Ascending aorta (tissue), 2 donors: ENCODE measurements around the gene GPR84. TPM values are rescaled to one million over a fixed set of nuclear protein-coding genes. Genes with fewer than 3 reads are reported as not detected.

Experiments
- DNase-seq, 2 donors: peaks; one replicate each; pipeline ENCODE4 v3.0.0-alpha.2; 2019; ENCODE audit warnings: low spot score in 2 of 2
- H3K27ac ChIP-seq, 2 donors: fragments of 200-600 bp; sonication (generic); one replicate each; pipeline ENCODE4 v1.5.1; 2016 to 2017; ENCODE audit warnings: mild to moderate bottlenecking in 1 of 2
- H3K27me3 ChIP-seq: fragments of 200-600 bp; sonication (generic); one replicate; pipeline ENCODE4 v1.5.1; 2017
- H3K36me3 ChIP-seq, 2 donors: fragments of 200-600 bp; sonication (generic); one replicate each; pipeline ENCODE4 v1.5.1; 2016
- H3K4me1 ChIP-seq, 2 donors: fragments of 200-600 bp; sonication (generic); one replicate each; pipeline ENCODE4 v1.5.1; 2016 to 2017; ENCODE audit warnings: mild to moderate bottlenecking in 1 of 2
- H3K4me3 ChIP-seq, 2 donors: fragments of 200-600 bp; sonication (generic); one replicate each; pipeline ENCODE4 v1.5.1; 2016 to 2017; ENCODE audit warnings: mild to moderate bottlenecking in 1 of 2
- H3K9me3 ChIP-seq, 2 donors: fragments of 200-600 bp; sonication (generic); one replicate each; pipeline ENCODE4 v1.5.1; 2016
- CTCF ChIP-seq, 3 experiments: fragments of 200-600 bp in 2 of 3; fragments of 450-650 bp in 1 of 3; sonication (generic) in 2 of 3; IDR thresholded peaks; one replicate each; pipeline ENCODE4 v1.5.1; 2016 to 2019; ENCODE audit warnings: antibody characterized with exemption in 3 of 3, mild to moderate bottlenecking in 1 of 3, moderate library complexity in 1 of 3
- intact Hi-C: fragments of 100-400 bp; cut with DNase I; formaldehyde crosslinking; loops from one replicate; pipeline ENCODE4 v1.15.1; 2023
- total RNA-seq: library from RNA; depleted of rRNA; stranded (reverse); fragments of >200 nt; gene quantifications from one replicate; pipeline ENCODE4 v1.1.0, GENCODE V29; 2016

The GPR84 gene
- total RNA-seq, 1 donor from 2014 or later, result not detected

DNA sequence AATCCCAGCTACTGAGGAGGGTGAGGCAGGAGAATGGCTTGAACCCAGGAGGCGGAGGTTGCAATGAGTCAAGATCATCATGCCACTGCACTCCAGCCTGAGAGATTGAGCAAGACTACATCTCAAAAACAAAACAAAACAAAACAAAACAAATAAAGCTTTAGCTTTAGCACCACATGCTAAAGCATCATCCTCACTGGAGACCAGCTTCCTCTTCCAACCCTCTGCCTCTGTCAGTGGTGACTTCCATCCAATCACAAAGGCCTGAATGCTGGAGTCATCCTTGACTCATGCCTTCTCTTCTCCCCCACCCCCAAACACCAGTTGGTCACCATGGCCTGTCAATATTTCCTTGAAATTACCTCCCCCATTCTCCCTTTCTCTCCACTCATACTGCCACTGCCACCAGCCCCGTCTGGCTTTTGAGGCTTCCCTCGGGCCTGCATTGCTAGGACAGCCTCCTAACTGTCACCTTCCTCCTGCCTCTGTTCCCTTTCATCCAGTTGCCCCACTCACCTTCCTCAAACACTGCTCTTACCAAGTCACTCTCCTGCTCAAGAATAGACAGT, 18.8 kb upstream of the GPR84 start:
- Histone ChIP-seq H3K4me1 (peaks cover 3 to 4% of the 10 kb centered on the region in 2 donors), H3K4me3 (no peak overlapping the region), H3K36me3 (no peaks in the 10 kb centered on the region), H3K9me3 (no peaks in the 10 kb centered on the region), H3K27me3 (no peaks in the 10 kb centered on the region), H3K27ac (no peak overlapping the region)
- intact Hi-C loops, result no loop called here
- DNase-seq, result no peak
- no peak for TF ChIP-seq CTCF (IDR thresholded peaks at IDR 0.05)

- no peak for DNase-seq
- Histone ChIP-seq H3K9me3 (no peaks in the 10 kb centered on the region), H3K27ac (no peak overlapping the region), H3K4me3 (no peak overlapping the region), H3K36me3 (peaks cover 0 to 4% of the 10 kb centered on the region in 2 donors), H3K27me3 (no peaks in the 10 kb centered on the region), H3K4me1 (peaks cover 3 to 4% of the 10 kb centered on the region in 2 donors)
- intact Hi-C loops, result no loop called here
- no peak for TF ChIP-seq CTCF (IDR thresholded peaks at IDR 0.05)
Observed at GRCh38 chr12:54381136-54381535, 16.9 kb upstream of the GPR84 start.

DNA sequence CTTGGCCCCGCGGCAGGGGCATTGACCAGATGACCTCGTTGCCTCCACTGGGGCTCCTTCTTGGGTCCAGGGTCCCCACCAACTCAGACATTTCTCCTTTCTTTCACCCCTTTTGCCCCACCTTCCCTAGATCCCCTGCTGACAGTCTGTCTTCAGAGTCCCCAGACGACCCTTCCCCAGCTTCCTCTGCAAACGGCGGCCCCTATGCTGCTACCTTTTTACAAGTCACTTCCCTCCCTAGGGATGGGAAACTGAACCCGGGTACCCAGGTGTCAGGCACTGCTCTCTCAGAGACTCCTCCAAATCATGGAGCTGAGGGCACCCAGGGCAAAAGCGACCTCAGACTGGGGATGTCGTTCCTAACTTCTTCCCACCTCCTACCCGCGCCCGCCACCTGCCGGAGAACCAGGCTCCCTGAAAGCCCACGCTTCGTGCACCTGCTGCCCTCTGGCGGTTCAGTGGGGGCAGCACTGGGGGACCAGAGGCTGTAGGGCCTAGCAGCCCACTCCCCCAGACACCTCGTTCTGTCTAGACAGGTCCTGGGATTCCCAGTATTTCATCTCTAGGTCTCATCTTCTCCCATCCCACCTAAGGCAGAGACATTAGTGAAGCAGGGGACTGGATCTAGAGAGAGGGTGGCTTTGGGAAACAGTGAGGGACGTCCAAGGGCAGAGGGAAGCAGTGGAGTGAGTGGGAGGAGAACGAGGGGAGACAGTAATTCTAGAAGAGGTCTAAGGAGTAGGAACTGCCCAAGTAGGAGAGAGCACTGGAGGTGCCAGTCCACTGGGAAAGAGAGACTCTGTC, 15.3 kb upstream of the GPR84 start:
- H3K4me3 ChIP-seq, result peak overlapping the region; percentile 42 to 75
- peak overlapping the region in 1 of 2 donors; percentile 75 for H3K27ac ChIP-seq
- no peaks in the 10 kb centered on the region for H3K9me3 ChIP-seq
- H3K4me1 ChIP-seq, result peaks cover 3 to 4% of the 10 kb centered on the region in 2 donors
- peaks cover 0 to 8% of the 10 kb centered on the region in 2 donors for H3K36me3 ChIP-seq
- peak in 1 of 2 donors; percentile 94 for DNase-seq
- intact Hi-C loops, result loop anchor here (1.0 kb wide), 1 partner anchor 9 kb away; no protein-coding TSS in a partner anchor
- peak; percentile 99 to 100 (median 100) for TF ChIP-seq CTCF (IDR thresholded peaks at IDR 0.05)
- H3K27me3 ChIP-seq, result no peaks in the 10 kb centered on the region

DNA sequence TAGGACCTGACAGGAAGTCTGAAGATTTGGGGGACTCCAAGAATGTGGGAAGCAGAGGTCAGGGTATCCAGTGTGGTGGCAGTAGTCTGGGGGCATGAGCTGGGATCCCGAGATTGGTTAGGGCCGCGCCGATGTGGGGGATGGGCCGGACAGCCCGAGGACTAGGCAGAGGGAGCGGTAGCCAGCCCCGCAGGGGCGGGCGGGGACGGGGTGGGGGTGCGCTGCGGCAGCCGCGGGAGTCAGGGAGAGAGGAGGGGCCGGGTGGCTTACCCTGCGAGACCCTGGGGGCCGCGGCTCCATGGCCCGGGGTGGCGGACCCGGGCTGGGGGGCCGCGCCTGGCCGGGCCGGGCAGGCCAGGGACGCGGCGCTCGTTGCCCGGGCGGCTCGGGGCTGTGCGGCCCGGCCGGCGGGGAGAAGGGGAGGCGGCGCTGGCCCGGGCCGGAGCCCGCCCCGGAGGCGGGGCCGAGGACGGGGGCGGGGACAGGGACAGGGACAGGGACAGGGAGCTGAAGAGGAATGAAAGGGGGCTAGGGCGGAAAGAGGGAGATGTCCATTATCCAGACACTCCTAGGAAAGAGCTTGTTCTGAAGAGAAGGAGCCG, 14.6 kb upstream of the GPR84 start:
- intact Hi-C loops, result loop anchor here (1.0 kb wide), 1 partner anchor 9 kb away; no protein-coding TSS in a partner anchor
- TF ChIP-seq CTCF (IDR thresholded peaks at IDR 0.05), result no peak
- Histone ChIP-seq H3K27ac (peak overlapping the region in 1 of 2 donors; percentile 75), H3K36me3 (peaks cover 0 to 8% of the 10 kb centered on the region in 2 donors), H3K4me3 (peak overlapping the region; percentile 42 to 75), H3K4me1 (peaks cover 3 to 4% of the 10 kb centered on the region in 2 donors), H3K27me3 (no peaks in the 10 kb centered on the region), H3K9me3 (no peaks in the 10 kb centered on the region)
- DNase-seq, result no peak

GRCh38 chr12:54377797-54378515, 13.7 kb upstream of the GPR84 start:
- H3K36me3 ChIP-seq, result peaks cover 0 to 8% of the 10 kb centered on the region in 2 donors
- H3K4me3 ChIP-seq, result peak overlapping the region in 1 of 2 donors; percentile 42
- H3K27me3 ChIP-seq, result no peaks in the 10 kb centered on the region
- no peak for DNase-seq
- H3K27ac ChIP-seq, result no peak overlapping the region
- no peaks in the 10 kb centered on the region for H3K9me3 ChIP-seq
- peaks cover 3 to 4% of the 10 kb centered on the region in 2 donors for H3K4me1 ChIP-seq
- intact Hi-C loops, result no loop called here
- TF ChIP-seq CTCF (IDR thresholded peaks at IDR 0.05), result no peak
